HCT116 (cell line): ENCODE results near the gene DHRS13. TPM values are rescaled to one million over a fixed set of nuclear protein-coding genes. Genes with fewer than 3 reads are reported as not detected.

Source experiments
- ATAC-seq: fragments of 200-7000 bp; cut with Tn5 transposase; 2 replicates; pipeline ENCODE4 v1.9.1; 2020; ENCODE audit warnings: mild to moderate bottlenecking, moderate library complexity
- BruUV-seq: library from RNA; stranded (reverse); fragments of 400-500 nt; replicated peaks from 2 replicates; lab custom pipeline; 2021; lab: Mats Ljungman, UMichigan
- CTCF ChIA-PET: fragments of 300-600 bp; sonication (Branson Sonifier 250); formaldehyde crosslinking; loops from one replicate; lab custom pipeline; 2021; ENCODE audit warnings: antibody characterized with exemption; lab: Charles Lee
- POLR2A ChIA-PET: fragments of 300-600, 350-600 bp; sonication (Branson Sonifier 250); formaldehyde crosslinking; loops from one replicate; lab custom pipeline; 2021; ENCODE audit warnings: antibody characterized with exemption; lab: Charles Lee
- RAD21 ChIA-PET, 2 experiments: fragments of 300-600 bp; sonication (Branson Sonifier 250); formaldehyde crosslinking; loops; one replicate each; lab custom pipeline; 2023; ENCODE audit warnings: low total read pairs in 2 of 2; ENCODE audit not compliant: uncharacterized antibody in 2 of 2, unreplicated experiment in 2 of 2, low non-redundant PET in 1 of 2; lab: Charles Lee
- DNase-seq: peaks from one replicate; pipeline ENCODE4 v3.0.0-alpha.2; 2010; ENCODE audit warnings: low read depth, low spot score
- H2AFZ ChIP-seq: fragments of 200-600 bp; shearing (Covaris generic), sonication (generic); 2 replicates; pipeline ENCODE4 v1.6.1; 2017; ENCODE audit warnings: low read depth, mixed run types, mixed read lengths, antibody characterized with exemption, low read length; ENCODE audit not compliant: poor library complexity, severe bottlenecking
- H3K27ac ChIP-seq: 2 replicates; pipeline ENCODE4 v1.5.1; 2012; ENCODE audit warnings: low read depth, low read length
- H3K27me3 ChIP-seq: fragments of 200-600 bp; sonication (generic); 2 replicates; pipeline ENCODE4 v1.6.1; 2016; ENCODE audit warnings: mixed run types, low read length, mixed read lengths; ENCODE audit not compliant: insufficient read depth
- H3K36me3 ChIP-seq, 2 experiments: fragments of 200-500 bp in 1 of 2; fragments of 200-600 bp in 1 of 2; sonication (Bioruptor generic) in 1 of 2; sonication (generic) in 1 of 2; 2 replicates each; pipeline versions ENCODE4 v1.5.1 to v1.6.1; 2014 to 2016; ENCODE audit warnings: low read length in 2 of 2, inconsistent platforms in 1 of 2, mixed read lengths in 1 of 2, mixed run types in 1 of 2; ENCODE audit not compliant: insufficient read depth in 2 of 2, control insufficient read depth in 1 of 2
- H3K4me1 ChIP-seq, 2 experiments: fragments of 200-600 bp in 1 of 2; sonication (generic) in 1 of 2; 2 replicates each; pipeline versions ENCODE4 v1.5.1 to v1.6.1; 2012 to 2017; ENCODE audit warnings: low read length in 2 of 2, inconsistent platforms in 1 of 2, mild to moderate bottlenecking in 1 of 2, mixed read lengths in 1 of 2, mixed run types in 1 of 2, moderate library complexity in 1 of 2; ENCODE audit not compliant: insufficient read depth in 2 of 2, control insufficient read depth in 1 of 2
- H3K4me2 ChIP-seq: fragments of 200-600 bp; sonication (generic); 2 replicates; pipeline ENCODE4 v1.6.1; 2017; ENCODE audit warnings: mixed run types, low read length, mixed read lengths
- H3K4me3 ChIP-seq, 2 experiments: fragments of 200-600 bp in 1 of 2; sonication (generic) in 1 of 2; replicated peaks in 1 of 2; 2 replicates each; pipeline ENCODE4 v1.5.1; 2011 to 2016; ENCODE audit warnings: low read length in 2 of 2, control low read depth in 1 of 2, low read depth in 1 of 2, mild to moderate bottlenecking in 1 of 2, mixed read lengths in 1 of 2, mixed run types in 1 of 2
- H3K79me2 ChIP-seq: fragments of 200-600 bp; sonication (generic); 2 replicates; pipeline ENCODE4 v1.6.1; 2017; ENCODE audit warnings: mild to moderate bottlenecking, mixed run types, low read length, moderate library complexity, mixed read lengths; ENCODE audit not compliant: insufficient read depth
- H3K9ac ChIP-seq: fragments of 200-600 bp; sonication (generic); 2 replicates; pipeline ENCODE4 v1.6.1; 2016; ENCODE audit warnings: low read length, mixed read lengths
- H3K9me2 ChIP-seq: fragments of 200-600 bp; sonication (generic), shearing (Covaris generic); 2 replicates; pipeline ENCODE4 v1.6.1; 2017; ENCODE audit warnings: mixed run types, mild to moderate bottlenecking, moderate library complexity; ENCODE audit not compliant: insufficient read depth
- H3K9me3 ChIP-seq, 2 experiments: fragments of 200-500 bp in 1 of 2; fragments of 200-600 bp in 1 of 2; sonication (Bioruptor generic) in 1 of 2; sonication (generic) in 1 of 2; 2 replicates each; pipeline ENCODE4 v1.6.1; 2014 to 2017; ENCODE audit warnings: low read length in 2 of 2, mixed read lengths in 2 of 2, inconsistent platforms in 1 of 2, low read depth in 1 of 2, mild to moderate bottlenecking in 1 of 2, mixed run types in 1 of 2, moderate library complexity in 1 of 2; ENCODE audit not compliant: control insufficient read depth in 1 of 2, insufficient read depth in 1 of 2
- H4K20me1 ChIP-seq: fragments of 200-600 bp; sonication (generic), shearing (Covaris generic); 2 replicates; pipeline ENCODE4 v1.6.1; 2017; ENCODE audit warnings: mixed run types, mild to moderate bottlenecking, moderate library complexity; ENCODE audit not compliant: insufficient read depth
- ATF3 ChIP-seq: IDR thresholded peaks from 2 replicates; pipeline ENCODE4 v1.6.1; 2012
- CBX3 ChIP-seq: IDR thresholded peaks from 2 replicates; pipeline ENCODE4 v1.6.1; 2012; ENCODE audit warnings: low read depth
- CEBPB ChIP-seq: IDR thresholded peaks from 2 replicates; pipeline ENCODE4 v1.6.1; 2012; ENCODE audit warnings: low read depth
- ELF1 ChIP-seq: IDR thresholded peaks from 2 replicates; pipeline ENCODE4 v1.6.1; 2012; ENCODE audit warnings: low read depth, borderline replicate concordance
- EZH2 ChIP-seq: fragments of 200-600 bp; sonication (generic); IDR thresholded peaks from 2 replicates; pipeline ENCODE4 v1.6.1; 2017; ENCODE audit warnings: antibody characterized with exemption, mixed run types
- EZH2phosphoT487 ChIP-seq: fragments of 200-600 bp; IDR thresholded peaks from 2 replicates; pipeline ENCODE4 v1.6.1; 2018; ENCODE audit warnings: antibody characterized with exemption, borderline replicate concordance
- FOSL1 ChIP-seq: IDR thresholded peaks from 2 replicates; pipeline ENCODE4 v1.6.1; 2012; ENCODE audit warnings: low read depth
- JUND ChIP-seq: IDR thresholded peaks from 2 replicates; pipeline ENCODE4 v1.6.1; 2012
- MAX ChIP-seq: IDR thresholded peaks from 2 replicates; pipeline ENCODE4 v1.6.1; 2012
- POLR2A ChIP-seq: IDR thresholded peaks from 2 replicates; pipeline ENCODE4 v1.7.0; 2011; ENCODE audit warnings: borderline replicate concordance; ENCODE audit not compliant: insufficient read depth, insufficient read length; ENCODE audit errors: extremely low read depth
- POLR2AphosphoS5 ChIP-seq: IDR thresholded peaks from 2 replicates; pipeline ENCODE4 v1.6.1; 2011; ENCODE audit warnings: mild to moderate bottlenecking, low read depth, low read length, moderate library complexity
- RAD21 ChIP-seq: IDR thresholded peaks from 2 replicates; pipeline ENCODE4 v1.6.1; 2012; ENCODE audit warnings: low read depth, mild to moderate bottlenecking
- REST ChIP-seq: IDR thresholded peaks from 2 replicates; pipeline ENCODE4 v1.6.1; 2012; ENCODE audit warnings: low read depth
- SIN3A ChIP-seq: IDR thresholded peaks from 2 replicates; pipeline ENCODE4 v1.6.1; 2012; ENCODE audit warnings: low read depth
- SP1 ChIP-seq: IDR thresholded peaks from 2 replicates; pipeline ENCODE4 v1.6.1; 2012; ENCODE audit warnings: low read depth
- SRF ChIP-seq: IDR thresholded peaks from 2 replicates; pipeline ENCODE4 v1.6.1; 2012; ENCODE audit warnings: low read depth
- TCF7L2 ChIP-seq: IDR thresholded peaks from 2 replicates; pipeline ENCODE4 v1.7.0; 2011; ENCODE audit warnings: borderline replicate concordance, inconsistent platforms; ENCODE audit not compliant: insufficient read depth, insufficient read length; ENCODE audit errors: extremely low read depth
- YY1 ChIP-seq: IDR thresholded peaks from 2 replicates; pipeline ENCODE4 v1.6.1; 2011; ENCODE audit warnings: low read length, low read depth, moderate library complexity, mild to moderate bottlenecking; ENCODE audit not compliant: insufficient replicate concordance; ENCODE audit errors: extremely low read depth
- ZBTB33 ChIP-seq: IDR thresholded peaks from 2 replicates; pipeline ENCODE4 v1.6.1; 2011; ENCODE audit warnings: mild to moderate bottlenecking, low read length, moderate library complexity; ENCODE audit not compliant: insufficient replicate concordance; ENCODE audit errors: extremely low read depth
- ZNF274 ChIP-seq: fragments of 200-500 bp; sonication (Bioruptor generic); IDR thresholded peaks from 2 replicates; pipeline ENCODE4 v1.6.1; 2014; ENCODE audit warnings: mild to moderate bottlenecking, low read depth, low read length, inconsistent platforms
- intact Hi-C: fragments of 100-400 bp; cut with micrococcal nuclease; formaldehyde crosslinking; loops from 2 replicates; pipeline ENCODE4 v1.10.0; 2022
- total RNA-seq: library from RNA; stranded (reverse); gene quantifications from one replicate; pipeline ENCODE4 v1.2.1, GENCODE V29; 2021; ENCODE audit not compliant: unreplicated experiment

Gene DHRS13
- total RNA-seq, 1 experiment from 2014 or later: 13.5 TPM

GRCh38 chr17:28926366-28926765, 23.5 kb upstream of the DHRS13 start:
- POLR2A ChIA-PET: no interaction called here

More at GRCh38 chr17:28926366-28926765, 23.5 kb upstream of the DHRS13 start:
- H3K4me3 ChIP-seq: no peak overlapping the region
- no peak overlapping the region for H3K9ac ChIP-seq
- H2AFZ ChIP-seq: no peak overlapping the region
- intact Hi-C loops: no loop called here
- no peak for ATAC-seq
- no peaks in the 10 kb centered on the region for H3K9me2 ChIP-seq
- no peak for DNase-seq
- ChIA-PET CTCF (no interaction called here), RAD21 (no interaction called here)
- no peaks in the 10 kb centered on the region for H3K4me1 ChIP-seq
- H3K4me2 ChIP-seq: no peak overlapping the region
- TF ChIP-seq ZBTB33: no peak
- TF ChIP-seq FOSL1: no peak
- TF ChIP-seq EZH2: no peak
- TF ChIP-seq SRF: no peak
- TF ChIP-seq EZH2phosphoT487: no peak
- TF ChIP-seq SIN3A: no peak
- no peak for TF ChIP-seq YY1
- TF ChIP-seq JUND: no peak
- TF ChIP-seq ZNF274: no peak
- no peak for TF ChIP-seq POLR2AphosphoS5
- TF ChIP-seq RAD21: no peak
- no peak for TF ChIP-seq CBX3
- no peak for TF ChIP-seq CEBPB
- TF ChIP-seq TCF7L2: no peak
- no peak for TF ChIP-seq ELF1
- no peak for TF ChIP-seq ATF3
- no peak for TF ChIP-seq POLR2A
- no peak for TF ChIP-seq MAX
- TF ChIP-seq REST: no peak
- TF ChIP-seq SP1: no peak
- H3K36me3 ChIP-seq: peaks cover 13 to 30% of the 10 kb centered on the region in 2 experiments; a peak in 3 of 4 replicates
- no peaks in the 10 kb centered on the region for H3K27me3 ChIP-seq
- no peaks in the 10 kb centered on the region for H4K20me1 ChIP-seq
- BruUV-seq: no TSS peak
- H3K9me3 ChIP-seq: no peaks in the 10 kb centered on the region
- H3K79me2 ChIP-seq: peaks cover 57% of the 10 kb centered on the region
- H3K27ac ChIP-seq: no peak overlapping the region
